SU-DHL-6 (cell line): Measurements from ENCODE around the gene RHOBTB3.

Experiments used
- H2AFZ ChIP-seq: fragments of 200-600 bp; sonication (generic); 2 replicates; pipeline ENCODE4 v1.6.1; 2014; ENCODE audit warnings: low read depth, mild to moderate bottlenecking, moderate library complexity, mixed read lengths, antibody characterized with exemption, low read length; ENCODE audit not compliant: severe bottlenecking
- H3F3A ChIP-seq: fragments of 200-600 bp; shearing (Covaris generic); 2 replicates; pipeline ENCODE4 v1.6.0; 2016; ENCODE audit warnings: antibody characterized with exemption, mild to moderate bottlenecking; ENCODE audit not compliant: insufficient read depth
- H3K27ac ChIP-seq: fragments of 200-600 bp; sonication (generic); 2 replicates; pipeline ENCODE4 v1.5.1; 2016; ENCODE audit warnings: low read depth, mild to moderate bottlenecking, low read length, moderate library complexity, mixed read lengths
- H3K27me3 ChIP-seq: fragments of 200-600 bp; sonication (generic), shearing (Covaris generic); 2 replicates; pipeline ENCODE4 v1.6.0; 2014; ENCODE audit warnings: mild to moderate bottlenecking, low read length
- H3K36me3 ChIP-seq: fragments of 200-600 bp; sonication (generic); 2 replicates; pipeline ENCODE4 v1.6.1; 2014; ENCODE audit warnings: mild to moderate bottlenecking, low read length, mixed read lengths
- H3K4me2 ChIP-seq: fragments of 300-600, 200-600 bp; shearing (Covaris generic), sonication (generic); 2 replicates; pipeline ENCODE4 v1.6.0; 2014; ENCODE audit warnings: low read length, low read depth, mild to moderate bottlenecking; ENCODE audit not compliant: poor library complexity, severe bottlenecking
- H3K4me3 ChIP-seq: fragments of 200-600 bp; sonication (generic); 2 replicates; pipeline ENCODE4 v1.5.1; 2014; ENCODE audit warnings: antibody characterized with exemption, low read length, mild to moderate bottlenecking, mixed read lengths; ENCODE audit not compliant: insufficient read depth, poor library complexity, severe bottlenecking
- H3K79me2 ChIP-seq: fragments of 200-600 bp; sonication (generic); 2 replicates; pipeline ENCODE4 v1.6.1; 2014; ENCODE audit warnings: mild to moderate bottlenecking, low read length, moderate library complexity; ENCODE audit not compliant: insufficient read depth
- H3K9ac ChIP-seq: fragments of 200-600 bp; sonication (generic); 2 replicates; pipeline ENCODE4 v1.7.0; 2014; ENCODE audit warnings: mild to moderate bottlenecking, low read length
- H3K9me2 ChIP-seq: fragments of 200-600 bp; sonication (generic); replicated peaks from 2 replicates; pipeline ENCODE4 v1.6.1; 2014; ENCODE audit warnings: low read length; ENCODE audit not compliant: insufficient read depth
- H3K9me3 ChIP-seq: fragments of 200-600 bp; sonication (generic); 2 replicates; pipeline ENCODE4 v1.6.1; 2014; ENCODE audit warnings: low read length, mixed read lengths; ENCODE audit not compliant: insufficient read depth
- H4K20me1 ChIP-seq: fragments of 200-600 bp; sonication (generic); 2 replicates; pipeline ENCODE4 v1.6.1; 2014; ENCODE audit warnings: low read depth, mild to moderate bottlenecking, antibody characterized with exemption, low read length, moderate library complexity, mixed read lengths
- EZH2phosphoT487 ChIP-seq: fragments of 200-600 bp; sonication (generic), shearing (Covaris generic); conservative IDR thresholded peaks from 2 replicates; pipeline ENCODE4 v1.6.1; 2018; ENCODE audit warnings: mild to moderate bottlenecking, antibody characterized with exemption, low read length, moderate library complexity, mixed read lengths
- TF ChIP-seq, protein P1 (sequence below): fragments of 200-600 bp; sonication (generic); IDR thresholded peaks from one replicate; pipeline ENCODE4 v1.5.1; 2017; ENCODE audit warnings: antibody characterized with exemption, mild to moderate bottlenecking, low read length, moderate library complexity; ENCODE audit not compliant: insufficient read depth, poor library complexity, severe bottlenecking

The RHOBTB3 gene

DNA sequence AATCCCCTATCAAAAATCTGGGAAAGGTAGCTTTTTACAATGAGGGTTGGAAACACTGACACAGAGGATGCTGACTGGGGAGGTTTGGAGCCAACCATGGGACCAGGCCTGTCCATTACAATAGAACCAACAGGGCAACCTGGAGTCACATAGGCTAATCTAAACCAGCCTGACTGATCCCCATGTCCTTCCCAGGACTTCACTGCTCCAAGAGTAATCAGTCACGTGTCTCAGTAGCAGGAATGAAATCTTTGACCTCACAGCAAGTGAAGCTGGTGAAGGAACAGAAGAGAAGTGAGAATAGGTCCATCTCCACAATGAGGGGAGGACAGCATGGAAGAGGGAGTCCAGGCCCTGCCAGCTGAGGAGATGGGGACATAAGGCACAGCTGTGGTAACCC is 107.4 kb downstream of the RHOBTB3 start:
- H3K27ac ChIP-seq: no peak overlapping the region
- H3K79me2 ChIP-seq: no peaks in the 10 kb centered on the region
- no peak overlapping the region for H3K9ac ChIP-seq
- TF ChIP-seq, protein P1, sequence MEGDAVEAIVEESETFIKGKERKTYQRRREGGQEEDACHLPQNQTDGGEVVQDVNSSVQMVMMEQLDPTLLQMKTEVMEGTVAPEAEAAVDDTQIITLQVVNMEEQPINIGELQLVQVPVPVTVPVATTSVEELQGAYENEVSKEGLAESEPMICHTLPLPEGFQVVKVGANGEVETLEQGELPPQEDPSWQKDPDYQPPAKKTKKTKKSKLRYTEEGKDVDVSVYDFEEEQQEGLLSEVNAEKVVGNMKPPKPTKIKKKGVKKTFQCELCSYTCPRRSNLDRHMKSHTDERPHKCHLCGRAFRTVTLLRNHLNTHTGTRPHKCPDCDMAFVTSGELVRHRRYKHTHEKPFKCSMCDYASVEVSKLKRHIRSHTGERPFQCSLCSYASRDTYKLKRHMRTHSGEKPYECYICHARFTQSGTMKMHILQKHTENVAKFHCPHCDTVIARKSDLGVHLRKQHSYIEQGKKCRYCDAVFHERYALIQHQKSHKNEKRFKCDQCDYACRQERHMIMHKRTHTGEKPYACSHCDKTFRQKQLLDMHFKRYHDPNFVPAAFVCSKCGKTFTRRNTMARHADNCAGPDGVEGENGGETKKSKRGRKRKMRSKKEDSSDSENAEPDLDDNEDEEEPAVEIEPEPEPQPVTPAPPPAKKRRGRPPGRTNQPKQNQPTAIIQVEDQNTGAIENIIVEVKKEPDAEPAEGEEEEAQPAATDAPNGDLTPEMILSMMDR: no peak
- TF ChIP-seq EZH2phosphoT487: no peak
- peaks cover 7% of the 10 kb centered on the region for H3F3A ChIP-seq
- H3K36me3 ChIP-seq: no peaks in the 10 kb centered on the region
- no peaks in the 10 kb centered on the region for H3K9me2 ChIP-seq
- no peak overlapping the region for H3K4me3 ChIP-seq
- no peaks in the 10 kb centered on the region for H3K9me3 ChIP-seq
- H3K4me2 ChIP-seq: no peak overlapping the region
- H4K20me1 ChIP-seq: no peaks in the 10 kb centered on the region
- no peak overlapping the region for H2AFZ ChIP-seq
- H3K27me3 ChIP-seq: no peaks in the 10 kb centered on the region

DNA sequence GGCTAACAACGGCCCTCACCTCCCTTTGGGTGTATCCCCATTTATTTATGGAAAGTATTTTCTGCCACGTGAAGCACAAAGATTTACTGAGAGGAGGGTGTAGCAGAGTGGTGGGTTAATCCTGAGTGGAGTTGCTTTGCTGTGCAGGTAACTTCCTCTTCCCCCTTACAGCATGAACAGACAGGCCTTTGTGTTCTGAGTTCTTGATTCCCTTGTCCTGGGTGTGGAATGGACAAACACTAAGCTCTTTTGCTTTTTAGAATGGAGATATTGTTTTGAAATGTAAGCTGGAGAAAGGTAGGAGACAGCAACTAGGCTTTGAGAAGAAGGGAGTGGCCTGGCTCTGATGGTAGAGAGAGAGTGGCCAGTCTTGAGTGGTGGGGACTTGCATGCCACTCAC is 108.5 kb downstream of the RHOBTB3 start:
- Histone ChIP-seq H3K27me3 (no peaks in the 10 kb centered on the region), H3K9ac (no peak overlapping the region), H3K27ac (no peak overlapping the region), H3K9me2 (no peaks in the 10 kb centered on the region), H3K36me3 (no peaks in the 10 kb centered on the region), H4K20me1 (no peaks in the 10 kb centered on the region), H3K9me3 (no peaks in the 10 kb centered on the region), H3K4me2 (no peak overlapping the region), H3F3A (peaks cover 7% of the 10 kb centered on the region), H2AFZ (no peak overlapping the region), H3K79me2 (no peaks in the 10 kb centered on the region), H3K4me3 (no peak overlapping the region)
- no peak for TF ChIP-seq EZH2phosphoT487
- TF ChIP-seq, protein P1: no peak

DNA sequence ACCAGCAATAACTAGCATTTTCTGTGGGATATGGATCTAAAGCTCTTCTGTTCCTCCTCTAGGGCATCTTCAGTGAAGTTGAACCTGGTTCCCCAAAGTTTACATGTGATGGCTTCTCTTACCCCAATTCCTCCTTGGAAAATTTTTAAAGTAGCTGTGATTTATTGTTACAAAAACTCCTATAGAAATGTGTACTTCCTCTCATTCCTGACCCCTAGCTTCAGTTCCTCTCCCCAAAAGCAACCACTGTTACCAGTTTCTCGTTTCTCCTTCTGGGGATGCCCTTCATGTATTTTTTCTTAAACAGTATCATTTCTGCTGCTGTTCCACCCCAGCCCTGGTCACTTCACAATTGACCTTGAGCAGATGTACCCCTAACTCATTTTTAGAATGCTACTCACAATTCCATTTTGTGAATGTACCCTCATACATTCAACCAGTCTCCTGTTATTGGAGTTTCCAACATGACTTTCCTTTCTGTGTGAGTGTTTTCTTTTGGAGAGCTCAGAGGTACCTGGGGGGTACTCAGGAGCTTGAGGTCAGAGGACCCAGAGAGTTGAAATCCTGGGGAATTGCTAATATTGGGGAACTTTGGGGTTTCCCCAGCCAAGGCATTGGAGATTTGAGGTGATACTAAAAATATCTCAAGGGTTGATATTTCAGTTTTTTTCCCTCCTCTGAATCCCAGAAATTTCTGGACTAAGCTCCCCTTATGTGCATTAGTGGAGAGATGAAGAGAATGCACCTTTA is 110.0 kb downstream of the RHOBTB3 start:
- 0 out of 2 replicates have a peak, but pooled peaks cover 1% of the 10 kb centered on the region for H3F3A ChIP-seq
- H3K9me2 ChIP-seq: no peaks in the 10 kb centered on the region
- H3K27ac ChIP-seq: no peak overlapping the region
- H3K4me3 ChIP-seq: no peak overlapping the region
- no peaks in the 10 kb centered on the region for H3K9me3 ChIP-seq
- H3K27me3 ChIP-seq: no peaks in the 10 kb centered on the region
- no peaks in the 10 kb centered on the region for H4K20me1 ChIP-seq
- no peak overlapping the region for H3K4me2 ChIP-seq
- no peak overlapping the region for H3K9ac ChIP-seq
- H3K36me3 ChIP-seq: no peaks in the 10 kb centered on the region
- TF ChIP-seq, protein P1: no peak
- TF ChIP-seq EZH2phosphoT487: no peak
- H2AFZ ChIP-seq: no peak overlapping the region
- no peaks in the 10 kb centered on the region for H3K79me2 ChIP-seq
